Measurements from ENCODE around the gene SLC35A3.
"Not testable (repeated sequence)": the region's sequence is repeated elsewhere in the genome, so short reads cannot be mapped to it uniquely, and the experiment has no call there.

The SLC35A3 gene

GRCh38 chr1:99969729-99970621 is at the start of gene SLC35A3:
Gene SLC35A3 (plus strand): TSS chr1:99969996. CDS start chr1:99993555, 23,559 bp downstream.
- DNase-seq (ENCODE audit: low spot score) = peak; percentile 83

DNA sequence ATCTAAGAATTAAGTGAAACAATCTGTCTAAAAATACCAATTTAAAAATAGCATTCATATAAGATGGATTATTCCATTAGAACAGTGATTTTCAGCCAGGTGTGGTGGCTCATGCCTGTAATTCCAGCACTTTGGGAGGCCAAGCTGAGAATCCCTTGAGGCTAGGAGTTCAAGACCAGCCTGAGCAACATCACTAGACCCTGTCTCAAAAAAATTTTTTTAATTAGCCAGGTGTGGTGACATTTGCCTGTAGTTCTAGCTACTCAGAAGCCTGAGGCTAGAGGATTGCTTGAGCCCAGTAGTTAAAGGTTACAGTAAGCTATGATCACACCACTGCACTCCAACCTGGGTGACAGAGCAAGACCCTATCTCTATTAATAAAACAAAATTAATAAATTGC is 35.0 kb upstream of the SLC35A3 start:
- DNase-seq (ENCODE audit: low spot score) = no peak

- no peak for DNase-seq (ENCODE audit: low spot score)
These were observed 34.3 kb upstream of the SLC35A3 start for GRCh38 chr1:99935534-99935933.

DNA sequence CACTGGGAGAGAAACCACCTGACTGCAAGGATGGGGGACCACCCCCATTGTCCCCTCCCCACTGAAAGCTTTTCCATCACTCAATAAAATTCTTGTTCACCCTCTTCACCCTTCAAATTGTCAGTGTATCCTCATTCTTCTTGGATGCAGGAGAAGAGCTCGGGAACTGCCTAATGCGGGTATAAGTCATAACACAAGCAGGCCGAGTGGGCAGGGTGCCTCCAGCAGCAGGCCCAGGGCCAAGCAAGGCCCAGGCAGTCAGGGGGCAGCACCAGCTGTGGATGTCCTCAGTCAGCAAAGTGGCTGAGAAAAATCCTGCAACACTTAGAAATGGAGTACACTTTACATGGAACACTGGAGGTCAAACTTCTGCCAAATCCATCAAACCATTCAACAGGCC is 33.7 kb upstream of the SLC35A3 start:
- no peak for DNase-seq (ENCODE audit: low spot score)

DNA sequence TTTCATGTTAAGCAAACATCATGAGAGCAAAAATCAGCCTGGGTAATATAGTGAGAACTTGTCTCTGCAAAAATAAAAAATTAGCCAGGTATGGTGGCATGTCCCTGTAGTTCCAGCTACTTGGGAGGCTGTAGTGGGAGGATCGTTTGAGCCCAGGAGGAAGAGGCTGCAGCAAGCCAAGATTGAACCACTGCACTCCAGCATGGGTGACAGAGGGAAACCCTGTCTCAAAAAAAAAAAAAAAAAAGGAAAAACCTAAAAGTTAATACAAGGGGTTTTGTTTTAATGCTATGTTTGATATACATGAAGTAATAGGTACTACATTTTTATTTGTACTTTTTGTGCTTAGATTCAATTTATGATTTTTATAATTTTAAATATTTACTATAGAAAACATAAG is 27.1 kb upstream of the SLC35A3 start:
- DNase-seq (ENCODE audit: low spot score) = no peak

DNA sequence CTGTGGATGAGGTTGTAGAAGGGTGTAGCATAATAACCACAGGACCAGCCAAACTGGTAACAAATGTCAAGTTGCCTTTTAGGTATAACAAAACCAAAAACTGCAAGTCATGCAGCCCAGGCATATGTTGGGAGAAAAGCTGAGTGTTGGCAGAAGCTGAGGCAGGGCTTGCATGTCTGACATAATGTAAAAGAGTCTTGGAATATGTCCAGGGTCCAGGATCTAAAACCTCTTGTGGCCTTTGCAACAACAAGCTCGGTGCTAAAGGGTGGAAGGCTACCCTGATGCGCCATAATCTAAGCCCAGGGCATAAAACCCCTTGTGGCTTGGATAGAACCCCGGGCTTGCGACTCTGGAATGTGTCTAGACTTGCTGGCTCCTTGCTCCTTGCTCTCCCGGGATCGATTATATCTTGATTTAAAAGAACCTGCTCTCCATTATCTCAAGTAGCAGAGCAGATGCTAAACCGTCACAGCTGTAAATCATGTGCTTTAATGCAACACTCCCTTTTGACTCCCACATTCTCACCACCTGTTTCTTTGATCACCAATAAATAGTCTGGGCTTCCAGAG is 26.5 kb upstream of the SLC35A3 start:
- no peak for DNase-seq (ENCODE audit: low spot score)

- DNase-seq (ENCODE audit: low spot score) = no peak
These were observed 25.6 kb upstream of the SLC35A3 start for GRCh38 chr1:99944192-99944591.

DNA sequence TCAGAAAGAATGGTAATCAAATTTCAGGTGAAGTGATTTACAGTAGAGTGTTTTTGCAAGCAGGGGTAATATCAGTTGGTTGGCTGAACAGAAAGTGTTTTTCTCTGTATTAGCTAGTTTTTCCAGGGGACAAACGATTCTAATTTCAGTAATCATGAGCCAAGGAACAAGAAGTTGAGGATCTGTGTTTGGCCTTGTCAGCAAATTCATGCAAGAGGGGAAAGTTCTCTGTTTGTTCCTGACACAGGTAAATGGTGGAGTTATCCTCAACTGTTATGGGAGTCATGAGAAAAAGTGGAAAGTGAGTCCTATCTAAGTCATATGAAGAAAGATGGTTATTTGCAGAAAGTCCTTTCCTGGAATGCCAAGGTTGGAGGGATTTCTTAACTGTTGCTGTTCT is 24.6 kb upstream of the SLC35A3 start:
- DNase-seq (ENCODE audit: low spot score) = no peak

DNA sequence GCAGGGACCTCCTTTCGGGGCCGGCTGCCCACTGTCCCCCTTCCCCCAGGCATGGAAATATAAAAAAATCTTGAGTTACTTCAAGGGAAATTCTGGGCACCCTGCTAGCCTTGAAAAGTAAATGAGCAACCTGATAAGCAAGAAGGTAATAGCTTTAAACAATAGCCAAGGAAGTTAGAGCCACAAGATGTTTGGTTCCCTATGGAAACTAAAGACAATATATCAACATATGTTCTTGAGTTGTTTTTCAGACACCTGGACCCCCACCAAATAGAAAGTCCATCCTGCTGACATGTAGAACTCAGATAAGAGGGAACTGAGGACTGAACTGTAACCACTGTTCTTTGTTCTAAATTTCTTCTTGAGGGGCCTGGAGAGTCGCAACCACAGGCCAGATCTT is 19.3 kb upstream of the SLC35A3 start:
- no peak for DNase-seq (ENCODE audit: low spot score)

- no peak for DNase-seq (ENCODE audit: low spot score)
These were observed 17.3 kb upstream of the SLC35A3 start for GRCh38 chr1:99952522-99952921.

- DNase-seq (ENCODE audit: low spot score) = no peak
These were observed 14.4 kb upstream of the SLC35A3 start for GRCh38 chr1:99955375-99955774.

GRCh38 chr1:99956755-99957154 is 13.0 kb upstream of the SLC35A3 start:
- DNase-seq (ENCODE audit: low spot score) = no peak

DNA sequence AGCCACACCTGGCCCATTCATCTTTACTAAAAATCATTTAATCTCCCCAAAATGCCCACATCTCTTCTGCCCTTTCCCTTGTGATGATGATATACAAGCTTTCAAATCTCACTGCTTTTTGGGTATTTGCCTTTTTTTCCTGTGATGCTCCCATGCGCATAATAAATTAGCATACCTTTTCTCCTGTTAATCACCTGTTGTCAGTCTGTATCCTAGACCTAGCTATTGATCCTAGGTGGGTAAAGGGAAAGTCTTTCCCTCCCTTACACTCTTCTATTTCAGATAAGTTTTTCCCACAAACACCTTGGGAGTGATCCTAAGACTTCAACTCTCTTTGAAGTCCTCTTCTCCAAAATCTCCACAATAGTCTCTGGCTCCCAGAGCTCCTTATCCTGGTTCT is 12.0 kb upstream of the SLC35A3 start:
- no peak for DNase-seq (ENCODE audit: low spot score)

DNA sequence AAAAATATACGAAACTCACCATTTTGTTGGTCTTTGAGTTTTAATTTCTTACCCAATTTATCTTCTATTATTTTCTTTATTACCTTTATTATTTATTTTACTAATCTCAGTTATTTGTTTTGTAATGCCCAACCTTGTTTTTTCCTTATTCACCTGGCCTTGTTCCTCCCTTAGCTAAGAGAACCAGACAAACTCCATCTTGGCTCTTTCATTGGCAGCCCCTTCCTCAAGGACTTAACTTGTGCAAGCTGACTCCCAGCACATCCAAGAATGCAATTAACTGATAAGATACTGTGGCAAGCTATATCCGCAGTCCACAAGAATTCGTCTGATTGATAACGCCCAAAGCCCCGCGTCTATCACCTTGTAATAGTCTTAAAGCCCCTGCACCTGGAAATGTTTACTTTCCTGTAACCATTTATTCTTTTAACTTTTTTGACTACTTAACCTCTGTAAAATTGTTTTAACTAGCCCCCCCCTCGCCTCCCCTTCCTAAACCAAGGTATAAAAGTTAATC is 10.5 kb upstream of the SLC35A3 start:
- DNase-seq (ENCODE audit: low spot score) = not testable (repeated sequence)

- not testable (repeated sequence) for DNase-seq (ENCODE audit: low spot score)
These were observed 9.5 kb upstream of the SLC35A3 start for GRCh38 chr1:99960260-99960659.

- DNase-seq (ENCODE audit: low spot score) = no peak
These were observed 6.6 kb upstream of the SLC35A3 start for GRCh38 chr1:99963041-99963795.

- DNase-seq (ENCODE audit: low spot score) = no peak
These were observed 5.0 kb upstream of the SLC35A3 start for GRCh38 chr1:99964806-99965205.

GRCh38 chr1:99965646-99966375 is 4.0 kb upstream of the SLC35A3 start:
- DNase-seq (ENCODE audit: low spot score) = no peak

DNA sequence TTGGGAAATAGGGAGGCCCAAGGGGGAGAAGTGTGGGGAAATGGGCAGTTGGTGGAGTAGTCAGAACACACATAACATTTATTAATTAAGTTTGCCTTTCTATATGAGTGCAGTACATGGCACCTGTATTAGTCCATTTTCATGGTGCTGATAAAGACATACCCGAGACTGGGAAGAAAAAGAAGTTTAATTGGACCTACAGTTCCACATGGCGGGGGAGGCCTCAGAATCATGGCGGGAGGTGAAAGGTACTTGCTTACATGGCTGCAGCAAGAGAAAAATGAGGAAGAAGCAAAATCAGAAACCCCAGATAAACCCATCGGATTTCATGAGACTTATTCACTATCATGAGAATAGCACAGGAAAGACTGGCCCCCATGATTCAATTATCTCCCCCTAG is 1.6 kb upstream of the SLC35A3 start:
- DNase-seq (ENCODE audit: low spot score) = no peak

GRCh38 chr1:99969260-99969728 is 502 bp upstream of the SLC35A3 start:
- DNase-seq (ENCODE audit: low spot score) = no peak

- DNase-seq (ENCODE audit: low spot score) = peak; percentile 23
These were observed 988 bp downstream of the SLC35A3 start for GRCh38 chr1:99970713-99971255.

GRCh38 chr1:99972066-99972465 is 2.3 kb downstream of the SLC35A3 start:
- not testable (repeated sequence) for DNase-seq (ENCODE audit: low spot score)
